ENCODE results near the gene CLCN6.

Gene CLCN6

GRCh38 chr1:11862890-11863289, 56.9 kb downstream of the CLCN6 start:
- no peak for DNase-seq (ENCODE audit: extremely low spot score)
- CTCF ChIA-PET: interaction anchor here (0.6 kb wide), 2 partner anchors 11 to 100 kb away, joined by 3 to 5 read pairs; no protein-coding TSS in a partner anchor
- TF ChIP-seq FOXA1 (IDR thresholded peaks at IDR 0.05) (no peak), PKNOX1 (IDR thresholded peaks at IDR 0.05) (no peak), ZNF384 (IDR thresholded peaks at IDR 0.05) (no peak), L3MBTL2 (conservative IDR thresholded peaks at IDR 0.05) (no peak), NFRKB (IDR thresholded peaks at IDR 0.05) (no peak), TARDBP (IDR thresholded peaks at IDR 0.05) (no peak), ARNT (IDR thresholded peaks at IDR 0.05) (no peak), CTBP1 (IDR thresholded peaks at IDR 0.05; ENCODE audit: borderline replicate concordance) (no peak), FOXM1 (IDR thresholded peaks at IDR 0.05; ENCODE audit: borderline replicate concordance) (no peak), HDGF (IDR thresholded peaks at IDR 0.05; ENCODE audit: borderline replicate concordance) (no peak), SUZ12 (IDR thresholded peaks at IDR 0.05) (no peak)
- POLR2A ChIA-PET: no interaction called here

- CTCF ChIA-PET: no interaction called here
- DNase-seq (ENCODE audit: extremely low spot score): no peak
- TF ChIP-seq FOXA1 (IDR thresholded peaks at IDR 0.05): no peak
- no peak for TF ChIP-seq TARDBP (IDR thresholded peaks at IDR 0.05)
- TF ChIP-seq SP1 (IDR thresholded peaks at IDR 0.05): no peak
- no peak for TF ChIP-seq SUZ12 (IDR thresholded peaks at IDR 0.05)
- TF ChIP-seq CTBP1 (IDR thresholded peaks at IDR 0.05; ENCODE audit: borderline replicate concordance): no peak
- TF ChIP-seq NFRKB (IDR thresholded peaks at IDR 0.05): no peak
- TF ChIP-seq ARNT (IDR thresholded peaks at IDR 0.05): no peak
- TF ChIP-seq BHLHE40 (IDR thresholded peaks at IDR 0.05; ENCODE audit: borderline replicate concordance): no peak
- no peak for TF ChIP-seq FOXM1 (IDR thresholded peaks at IDR 0.05; ENCODE audit: borderline replicate concordance)
- no peak for TF ChIP-seq HDGF (IDR thresholded peaks at IDR 0.05; ENCODE audit: borderline replicate concordance)
- TF ChIP-seq ZNF384 (IDR thresholded peaks at IDR 0.05): no peak
- TF ChIP-seq FOXK2 (IDR thresholded peaks at IDR 0.05): no peak
- TF ChIP-seq LEF1 (IDR thresholded peaks at IDR 0.05; ENCODE audit: borderline replicate concordance): no peak
- TF ChIP-seq ELF4 (IDR thresholded peaks at IDR 0.05): no peak
- TF ChIP-seq PKNOX1 (IDR thresholded peaks at IDR 0.05): no peak
- TF ChIP-seq L3MBTL2 (conservative IDR thresholded peaks at IDR 0.05): no peak
- POLR2A ChIA-PET: interaction anchor here (0.7 to 1.9 kb wide), 2 partner anchors 39 to 150 kb away, joined by 3 to 6 read pairs; no protein-coding TSS in a partner anchor
Measured at GRCh38 chr1:11868331-11868980, 62.5 kb downstream of the CLCN6 start.

- DNase-seq (ENCODE audit: extremely low spot score): no peak
- CTCF ChIA-PET: no interaction called here
- POLR2A ChIA-PET: interaction anchor here (0.6 to 1.9 kb wide), 2 partner anchors 39 to 63 kb away, joined by 3 to 6 read pairs; no protein-coding TSS in a partner anchor
- no peak for TF ChIP-seq TARDBP (IDR thresholded peaks at IDR 0.05)
Measured at GRCh38 chr1:11869104-11869503, 63.1 kb downstream of the CLCN6 start.

- no peak for TF ChIP-seq BHLHE40 (IDR thresholded peaks at IDR 0.05; ENCODE audit: borderline replicate concordance)
- TF ChIP-seq FOXM1 (IDR thresholded peaks at IDR 0.05; ENCODE audit: borderline replicate concordance): no peak
- TF ChIP-seq ZNF384 (IDR thresholded peaks at IDR 0.05): no peak
- TF ChIP-seq FOXA1 (IDR thresholded peaks at IDR 0.05): no peak
- TF ChIP-seq SP1 (IDR thresholded peaks at IDR 0.05): no peak
- TF ChIP-seq SUZ12 (IDR thresholded peaks at IDR 0.05): no peak
- no peak for TF ChIP-seq NFRKB (IDR thresholded peaks at IDR 0.05)
- no peak for TF ChIP-seq LEF1 (IDR thresholded peaks at IDR 0.05; ENCODE audit: borderline replicate concordance)
- TF ChIP-seq TARDBP (IDR thresholded peaks at IDR 0.05): no peak
- TF ChIP-seq ELF4 (IDR thresholded peaks at IDR 0.05): no peak
- TF ChIP-seq ARNT (IDR thresholded peaks at IDR 0.05): no peak
- no peak for TF ChIP-seq FOXK2 (IDR thresholded peaks at IDR 0.05)
- ChIA-PET CTCF (interaction anchor here (1.0 kb wide), 1 partner anchor 31 kb away, joined by 4 read pairs; no protein-coding TSS in a partner anchor), POLR2A (interaction anchor here (0.6 to 1.9 kb wide), 2 partner anchors 38 to 63 kb away, joined by 3 to 6 read pairs; no protein-coding TSS in a partner anchor)
- no peak for DNase-seq (ENCODE audit: extremely low spot score)
Measured at GRCh38 chr1:11869650-11870207, 63.7 kb downstream of the CLCN6 start.

- CTCF ChIA-PET: interaction anchor here (1.2 kb wide), 1 partner anchor 20 kb away, joined by 3 read pairs; no protein-coding TSS in a partner anchor
- TF ChIP-seq BHLHE40 (IDR thresholded peaks at IDR 0.05; ENCODE audit: borderline replicate concordance): no peak
- TF ChIP-seq FOXM1 (IDR thresholded peaks at IDR 0.05; ENCODE audit: borderline replicate concordance): no peak
- TF ChIP-seq L3MBTL2 (conservative IDR thresholded peaks at IDR 0.05): no peak
- TF ChIP-seq ZNF384 (IDR thresholded peaks at IDR 0.05): no peak
- TF ChIP-seq TARDBP (IDR thresholded peaks at IDR 0.05): no peak
- TF ChIP-seq LEF1 (IDR thresholded peaks at IDR 0.05; ENCODE audit: borderline replicate concordance): no peak
- no peak for TF ChIP-seq SUZ12 (IDR thresholded peaks at IDR 0.05)
- no peak for TF ChIP-seq HDGF (IDR thresholded peaks at IDR 0.05; ENCODE audit: borderline replicate concordance)
- no peak for TF ChIP-seq CTBP1 (IDR thresholded peaks at IDR 0.05; ENCODE audit: borderline replicate concordance)
- no peak for TF ChIP-seq NFRKB (IDR thresholded peaks at IDR 0.05)
- TF ChIP-seq SP1 (IDR thresholded peaks at IDR 0.05): no peak
- TF ChIP-seq PKNOX1 (IDR thresholded peaks at IDR 0.05): no peak
- TF ChIP-seq ELF4 (IDR thresholded peaks at IDR 0.05): no peak
- no peak for TF ChIP-seq FOXA1 (IDR thresholded peaks at IDR 0.05)
- no peak for TF ChIP-seq ARNT (IDR thresholded peaks at IDR 0.05)
- no peak for TF ChIP-seq FOXK2 (IDR thresholded peaks at IDR 0.05)
- POLR2A ChIA-PET: interaction anchor here (1.2 to 1.3 kb wide), 2 partner anchors 35 to 37 kb away, joined by 3 to 4 read pairs; no protein-coding TSS in a partner anchor
Measured at GRCh38 chr1:11872545-11872944, 66.6 kb downstream of the CLCN6 start.

More at GRCh38 chr1:11872545-11872944, 66.6 kb downstream of the CLCN6 start:
- DNase-seq (ENCODE audit: extremely low spot score): no peak

All from HEK293T (cell line).